ENCODE results near the gene VWF.

- TF ChIP-seq POLR2AphosphoS5 (IDR thresholded peaks at IDR 0.05; ENCODE audit: borderline replicate concordance, low read depth, low read length) (no peak), EZH2 (IDR thresholded peaks at IDR 0.05) (no peak), FOXP2 (optimal IDR thresholded peaks at IDR 0.05; ENCODE audit: control extremely low read depth, extremely low read length, insufficient read depth) (no peak)
Observed at GRCh38 chr12:6020930-6021329, 103.5 kb downstream of the VWF start.
